IPS DF 6.9 (cell line): Measurements from ENCODE around the gene ORMDL3.

ENCODE experiments used
- DNase-seq: peaks from one replicate; pipeline ENCODE4 v3.0.0-alpha.2; 2013; ENCODE audit warnings: low read depth, low spot score
- H3K27ac ChIP-seq: one replicate; pipeline ENCODE4 v1.5.1; 2013; ENCODE audit warnings: low read length, control low read depth
- H3K27me3 ChIP-seq: 2 replicates; pipeline ENCODE4 v1.6.1; 2013; ENCODE audit warnings: mild to moderate bottlenecking, low read length; ENCODE audit not compliant: control insufficient read depth, insufficient read depth
- H3K36me3 ChIP-seq: 2 replicates; pipeline ENCODE4 v1.6.1; 2013; ENCODE audit warnings: low read length; ENCODE audit not compliant: control insufficient read depth, insufficient read depth
- H3K4me1 ChIP-seq: 2 replicates; pipeline ENCODE4 v1.6.1; 2013; ENCODE audit warnings: low read length; ENCODE audit not compliant: control insufficient read depth, insufficient read depth
- H3K4me3 ChIP-seq: 2 replicates; pipeline ENCODE4 v1.5.1; 2013; ENCODE audit warnings: mild to moderate bottlenecking, low read length
- H3K9me3 ChIP-seq: 2 replicates; pipeline ENCODE4 v1.6.1; 2013; ENCODE audit warnings: low read length, inconsistent platforms; ENCODE audit not compliant: control insufficient read depth, insufficient read depth
- WGBS: extraction: QIAGEN DNeasy Blood & Tissue Kit; methylation state at CpG from one replicate; pipeline ENCODE4 v1.1.7; 2013; ENCODE audit warnings: mixed read lengths, missing lambda C conversion rate; ENCODE audit not compliant: insufficient read length, insufficient coverage; 5-methylcytosine and 5-hydroxymethylcytosine counted together

Gene ORMDL3

GRCh38 chr17:39935909-39936308 lies 8.5 kb upstream of the ORMDL3 start:
- H3K27ac ChIP-seq, result no peak overlapping the region
- H3K36me3 ChIP-seq, result no peaks in the 10 kb centered on the region
- H3K4me3 ChIP-seq, result no peak overlapping the region
- no peaks in the 10 kb centered on the region for H3K9me3 ChIP-seq
- WGBS, result no CpG with 5 or more reads among the region's 3 CpGs
- H3K4me1 ChIP-seq, result peaks cover 2% of the 10 kb centered on the region; the same call in 1 of the 2 replicates
- no peaks in the 10 kb centered on the region for H3K27me3 ChIP-seq
- DNase-seq, result no peak

GRCh38 chr17:39934324-39934723 lies 6.9 kb upstream of the ORMDL3 start:
- WGBS, result no CpG with 5 or more reads among the region's 5 CpGs
- Histone ChIP-seq H3K27me3 (no peaks in the 10 kb centered on the region), H3K27ac (no peak overlapping the region), H3K36me3 (no peaks in the 10 kb centered on the region), H3K4me1 (peaks cover 2% of the 10 kb centered on the region; the same call in 1 of the 2 replicates), H3K9me3 (no peaks in the 10 kb centered on the region), H3K4me3 (no peak overlapping the region)
- no peak for DNase-seq

- no peak for DNase-seq
- Histone ChIP-seq H3K27me3 (no peaks in the 10 kb centered on the region), H3K4me3 (no peak overlapping the region), H3K9me3 (no peaks in the 10 kb centered on the region), H3K36me3 (no peaks in the 10 kb centered on the region), H3K4me1 (peaks cover 2% of the 10 kb centered on the region; the same call in 1 of the 2 replicates), H3K27ac (no peak overlapping the region)
- WGBS, result no CpG with 5 or more reads among the region's 5 CpGs
Measured at GRCh38 chr17:39933912-39934311, 6.5 kb upstream of the ORMDL3 start.

DNA sequence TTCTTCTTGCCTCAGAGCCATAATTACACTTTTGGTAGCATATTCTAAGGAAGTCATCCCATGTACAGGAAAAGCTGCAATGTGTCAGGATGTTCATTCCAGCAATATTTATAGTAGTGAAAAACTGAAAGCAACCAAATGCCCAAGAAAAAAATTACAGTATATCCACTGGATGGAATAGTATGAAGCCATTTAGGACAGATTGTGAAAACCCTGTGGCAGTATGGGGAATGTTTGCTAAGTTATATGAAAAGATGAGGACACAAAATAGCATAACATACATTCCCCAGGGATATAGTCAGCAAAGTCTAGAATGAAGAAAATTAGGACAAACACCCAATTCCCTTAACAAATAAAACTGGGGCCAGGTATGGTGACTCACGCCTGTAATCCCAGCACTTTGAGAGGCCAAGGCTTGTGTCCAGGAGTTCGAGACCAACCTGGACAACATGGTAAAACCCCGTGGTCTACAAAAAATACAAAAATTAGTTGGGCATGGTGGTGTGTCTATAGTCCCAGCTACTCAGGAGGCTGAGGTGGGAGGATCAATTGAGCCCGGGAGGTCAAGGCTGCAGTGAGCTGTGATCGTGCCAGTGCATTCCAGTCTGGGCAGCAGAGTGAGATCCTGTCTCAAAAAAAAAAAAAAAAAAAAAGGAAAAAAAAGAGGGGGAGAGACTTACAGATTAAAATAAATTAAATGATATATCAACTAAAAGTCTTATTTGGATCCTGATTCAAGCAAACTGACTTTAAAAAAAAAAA lies 2.4 kb upstream of the ORMDL3 start:
- Histone ChIP-seq H3K4me1 (peaks cover 5% of the 10 kb centered on the region; the same call in 1 of the 2 replicates), H3K4me3 (no peak overlapping the region), H3K36me3 (no peaks in the 10 kb centered on the region), H3K27ac (no peak overlapping the region), H3K27me3 (no peaks in the 10 kb centered on the region), H3K9me3 (no peaks in the 10 kb centered on the region)
- no CpG with 5 or more reads among the region's 5 CpGs for WGBS
- DNase-seq, result no peak

GRCh38 chr17:39928858-39929645 lies 1.7 kb upstream of the ORMDL3 start:
- H3K27me3 ChIP-seq, result no peaks in the 10 kb centered on the region
- DNase-seq, result no peak

GRCh38 chr17:39927929-39928857 lies 792 bp upstream of the ORMDL3 start:
- H3K27ac ChIP-seq, result no peak overlapping the region
- peak overlapping the region; percentile 65; the same call in 1 of the 2 replicates for H3K4me3 ChIP-seq
- no peaks in the 10 kb centered on the region for H3K27me3 ChIP-seq
- H3K9me3 ChIP-seq, result no peaks in the 10 kb centered on the region
- no CpG with 5 or more reads among the region's 17 CpGs for WGBS
- DNase-seq, result peak; percentile 18
- H3K36me3 ChIP-seq, result peaks cover 3% of the 10 kb centered on the region
- H3K4me1 ChIP-seq, result peaks cover 3% of the 10 kb centered on the region; the same call in 1 of the 2 replicates

More at GRCh38 chr17:39928858-39929645, 1.7 kb upstream of the ORMDL3 start:
- no CpG with 5 or more reads among the region's 8 CpGs for WGBS
- Histone ChIP-seq H3K9me3 (no peaks in the 10 kb centered on the region), H3K36me3 (no peaks in the 10 kb centered on the region), H3K27ac (no peak overlapping the region), H3K4me3 (no peak overlapping the region), H3K4me1 (peaks cover 5% of the 10 kb centered on the region; the same call in 1 of the 2 replicates)

- peaks cover 18% of the 10 kb centered on the region for H3K36me3 ChIP-seq
- H3K9me3 ChIP-seq, result no peaks in the 10 kb centered on the region
- peak overlapping the region; percentile 91 for H3K4me3 ChIP-seq
- no peaks in the 10 kb centered on the region for H3K27me3 ChIP-seq
- peaks cover 3% of the 10 kb centered on the region; the same call in 1 of the 2 replicates for H3K4me1 ChIP-seq
- peak; percentile 22 for DNase-seq
- H3K27ac ChIP-seq, result no peak overlapping the region
- no CpG with 5 or more reads among the region's 15 CpGs for WGBS
Measured at GRCh38 chr17:39926588-39927100, 757 bp downstream of the ORMDL3 start.

GRCh38 chr17:39926135-39926587 lies 1.2 kb downstream of the ORMDL3 start:
- Histone ChIP-seq H3K27me3 (no peaks in the 10 kb centered on the region), H3K36me3 (peaks cover 22% of the 10 kb centered on the region), H3K4me1 (peaks cover 3% of the 10 kb centered on the region; the same call in 1 of the 2 replicates), H3K4me3 (peak overlapping the region; percentile 91; the same call in 1 of the 2 replicates), H3K9me3 (no peaks in the 10 kb centered on the region), H3K27ac (no peak overlapping the region)
- WGBS, result no CpG with 5 or more reads among the region's 4 CpGs
- DNase-seq, result no peak

DNA sequence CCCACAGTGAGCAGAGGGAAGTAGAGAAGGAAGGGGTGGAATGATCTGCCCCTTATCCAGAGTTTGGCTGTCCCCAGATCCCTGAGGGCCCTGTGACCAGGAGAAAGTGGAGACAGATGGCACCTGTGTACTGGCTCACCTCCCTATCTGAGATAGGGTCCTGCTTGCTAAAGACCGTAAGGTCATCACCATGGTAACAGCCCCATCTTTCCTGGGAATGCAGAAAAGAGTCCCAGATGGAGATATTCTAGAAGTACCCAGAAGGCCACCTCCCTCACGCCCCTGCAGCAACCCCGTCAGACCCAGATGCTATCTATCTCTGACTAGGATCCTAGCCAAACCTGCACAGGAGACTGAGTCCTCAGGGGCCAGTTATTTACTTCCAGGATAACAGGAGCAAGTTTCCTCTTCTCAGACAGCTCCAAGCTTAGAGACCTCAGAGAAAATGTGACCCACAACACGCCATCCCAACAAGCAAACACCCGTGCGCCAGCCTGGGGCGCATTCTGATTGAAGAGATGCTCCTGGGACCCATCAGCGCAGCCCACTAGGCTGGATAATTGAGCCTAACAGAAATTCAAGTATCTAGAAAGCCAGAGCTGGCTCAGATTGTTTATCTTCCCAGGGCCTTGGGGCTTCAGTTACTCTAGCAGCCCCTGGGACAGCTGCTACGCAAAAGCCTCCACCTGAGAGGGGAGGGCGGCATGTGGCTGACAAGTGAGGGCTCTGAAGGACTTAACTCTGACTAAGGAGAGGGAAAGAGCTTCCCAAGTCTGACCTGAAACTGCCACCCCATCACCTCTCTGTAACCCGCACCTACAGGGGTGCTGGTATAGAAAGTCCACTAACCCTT lies 1.9 kb downstream of the ORMDL3 start:
- Histone ChIP-seq H3K9me3 (no peaks in the 10 kb centered on the region), H3K4me1 (peaks cover 3% of the 10 kb centered on the region; the same call in 1 of the 2 replicates), H3K27ac (no peak overlapping the region), H3K4me3 (no peak overlapping the region), H3K36me3 (peaks cover 23% of the 10 kb centered on the region), H3K27me3 (no peaks in the 10 kb centered on the region)
- no CpG with 5 or more reads among the region's 11 CpGs for WGBS
- DNase-seq, result no peak
